OCI-LY7 (cell line): Measurements from ENCODE around the gene FUT7. TPM values are rescaled to one million over a fixed set of nuclear protein-coding genes. Genes with fewer than 3 reads are reported as not detected.

Source experiments
- BruUV-seq: library from RNA; stranded (reverse); fragments of 400-500 nt; replicated peaks from 2 replicates; lab custom pipeline; 2021; lab: Mats Ljungman, UMichigan
- CTCF ChIA-PET: fragments of 300-600 bp; sonication (Branson Sonifier 250); formaldehyde crosslinking; loops from one replicate; lab custom pipeline; 2022; ENCODE audit warnings: antibody characterized with exemption; ENCODE audit not compliant: unreplicated experiment; lab: Charles Lee
- POLR2A ChIA-PET: fragments of 300-600 bp; sonication (Branson Sonifier 250); formaldehyde crosslinking; loops from one replicate; lab custom pipeline; 2022; ENCODE audit warnings: antibody characterized with exemption; lab: Charles Lee
- DNase-seq: peaks from one replicate; pipeline ENCODE4 v3.0.0-alpha.2; 2015; ENCODE audit warnings: low spot score
- H2AFZ ChIP-seq: fragments of 200-600 bp; sonication (generic), shearing (Covaris generic); 2 replicates; pipeline ENCODE4 v1.6.1; 2014; ENCODE audit warnings: mild to moderate bottlenecking, antibody characterized with exemption, low read length, moderate library complexity
- H3K27ac ChIP-seq: fragments of 200-600 bp; sonication (generic); 2 replicates; pipeline ENCODE4 v1.5.1; 2014; ENCODE audit warnings: mixed run types, low read depth, mild to moderate bottlenecking, moderate library complexity, low read length, inconsistent platforms; ENCODE audit not compliant: poor library complexity, severe bottlenecking
- H3K36me3 ChIP-seq: fragments of 200-600 bp; sonication (generic); 2 replicates; pipeline ENCODE4 v1.6.1; 2014; ENCODE audit warnings: mild to moderate bottlenecking, antibody characterized with exemption, low read length, moderate library complexity, mixed read lengths; ENCODE audit not compliant: insufficient read depth
- H3K4me1 ChIP-seq: fragments of 200-600 bp; sonication (generic); 2 replicates; pipeline ENCODE4 v1.5.1; 2014; ENCODE audit warnings: mild to moderate bottlenecking, low read length; ENCODE audit not compliant: insufficient read depth, poor library complexity, severe bottlenecking
- H3K4me2 ChIP-seq: fragments of 200-600 bp; sonication (generic); 2 replicates; pipeline ENCODE4 v1.6.1; 2014; ENCODE audit warnings: mild to moderate bottlenecking, low read length
- H3K4me3 ChIP-seq: fragments of 200-600 bp; sonication (generic); 2 replicates; pipeline ENCODE4 v1.5.1; 2014; ENCODE audit warnings: mild to moderate bottlenecking, low read depth, low read length; ENCODE audit not compliant: poor library complexity, severe bottlenecking
- H3K79me2 ChIP-seq: fragments of 200-600 bp; sonication (generic); 2 replicates; pipeline ENCODE4 v1.6.1; 2016; ENCODE audit warnings: low read depth, mild to moderate bottlenecking, low read length, moderate library complexity, mixed read lengths; ENCODE audit not compliant: insufficient read depth
- H3K9me2 ChIP-seq: fragments of 200-600 bp; sonication (generic); 2 replicates; pipeline ENCODE4 v1.6.1; 2016; ENCODE audit warnings: mild to moderate bottlenecking, low read length, mixed read lengths; ENCODE audit not compliant: insufficient read depth
- H3K9me3 ChIP-seq: fragments of 200-600 bp; sonication (generic); 2 replicates; pipeline ENCODE4 v1.6.1; 2014; ENCODE audit warnings: mild to moderate bottlenecking, mixed run types, low read length, mixed read lengths
- H4K20me1 ChIP-seq: fragments of 200-600 bp; sonication (generic); 2 replicates; pipeline ENCODE4 v1.6.1; 2014; ENCODE audit warnings: mild to moderate bottlenecking, antibody characterized with exemption, low read length, moderate library complexity, mixed read lengths; ENCODE audit not compliant: insufficient read depth
- CTCF ChIP-seq: fragments of 200-600 bp; sonication (generic); conservative IDR thresholded peaks from 2 replicates; pipeline ENCODE4 v1.5.1; 2014; ENCODE audit warnings: mild to moderate bottlenecking, antibody characterized with exemption, low read length, moderate library complexity, mixed read lengths
- EZH2phosphoT487 ChIP-seq: fragments of 200-600 bp; sonication (generic); IDR thresholded peaks from 2 replicates; pipeline ENCODE4 v1.6.1; 2018; ENCODE audit warnings: low read depth, borderline replicate concordance, mild to moderate bottlenecking, mixed run types, antibody characterized with exemption, low read length, moderate library complexity, mixed read lengths
- intact Hi-C: fragments of 100-400 bp; cut with micrococcal nuclease; formaldehyde crosslinking; loops from one replicate; pipeline ENCODE4 v1.10.0; 2022; ENCODE audit not compliant: unreplicated experiment
- total RNA-seq, 2 experiments: library from RNA; depleted of rRNA in 1 of 2; stranded (reverse); fragments of >200 nt in 1 of 2; shearing (Covaris generic) in 1 of 2; gene quantifications; 2 replicates each; pipeline ENCODE4 v1.2.3, GENCODE V29; 2014 to 2022

The FUT7 gene
- total RNA-seq, 2 experiments from 2014 or later = 0.21 TPM; not detected in 1

GRCh38 chr9:137066096-137066861 lies 34.4 kb upstream of the FUT7 start:
- TF ChIP-seq CTCF (no peak), EZH2phosphoT487 (no peak)
- intact Hi-C loops = loop anchor here (2.0 kb wide), 1 partner anchor 19 kb away; the partner anchor contains the start of gene NPDC1
- Histone ChIP-seq H4K20me1 (no peaks in the 10 kb centered on the region), H3K79me2 (peaks cover 14% of the 10 kb centered on the region; the same call in 1 of the 2 replicates), H3K4me3 (no peak overlapping the region), H3K4me2 (no peak overlapping the region), H3K4me1 (peaks cover 21% of the 10 kb centered on the region), H3K27ac (no peak overlapping the region), H3K36me3 (peaks cover 23% of the 10 kb centered on the region; the same call in 1 of the 2 replicates), H3K9me2 (no peaks in the 10 kb centered on the region), H3K9me3 (no peaks in the 10 kb centered on the region), H2AFZ (no peak overlapping the region)
- ChIA-PET CTCF (interaction anchor here (0.9 to 1.0 kb wide), 2 partner anchors 20 to 31 kb away, joined by 3 read pairs; partner anchors contain the start of gene NPDC1), POLR2A (no interaction called here)
- DNase-seq = no peak
- BruUV-seq = no TSS peak

- H2AFZ ChIP-seq = no peak overlapping the region
- no peak overlapping the region for H3K27ac ChIP-seq
- DNase-seq = no peak
- no peaks in the 10 kb centered on the region for H3K9me3 ChIP-seq
- CTCF ChIA-PET = interaction anchor here (0.9 kb wide), 1 partner anchor 19 kb away, joined by 3 read pairs; the partner anchor contains the start of gene NPDC1
- H3K36me3 ChIP-seq = peaks cover 23% of the 10 kb centered on the region; the same call in 1 of the 2 replicates
- no TSS peak for BruUV-seq
- no peak overlapping the region for H3K4me2 ChIP-seq
- no peak overlapping the region for H3K4me3 ChIP-seq
- intact Hi-C loops = no loop called here
- no peaks in the 10 kb centered on the region for H4K20me1 ChIP-seq
- no peak for TF ChIP-seq EZH2phosphoT487
- TF ChIP-seq CTCF = no peak
- H3K4me1 ChIP-seq = peaks cover 14% of the 10 kb centered on the region
- POLR2A ChIA-PET = no interaction called here
- peaks cover 14% of the 10 kb centered on the region; the same call in 1 of the 2 replicates for H3K79me2 ChIP-seq
- H3K9me2 ChIP-seq = no peaks in the 10 kb centered on the region
Observed at GRCh38 chr9:137065336-137065967, 33.6 kb upstream of the FUT7 start.

GRCh38 chr9:137064880-137065164 lies 32.9 kb upstream of the FUT7 start:
- no peak overlapping the region for H2AFZ ChIP-seq
- no peaks in the 10 kb centered on the region for H3K9me2 ChIP-seq
- no TSS peak for BruUV-seq
- no peaks in the 10 kb centered on the region for H3K9me3 ChIP-seq
- intact Hi-C loops = no loop called here
- DNase-seq = no peak
- H3K79me2 ChIP-seq = peaks cover 14% of the 10 kb centered on the region; the same call in 1 of the 2 replicates
- H3K4me2 ChIP-seq = no peak overlapping the region
- H3K27ac ChIP-seq = no peak overlapping the region
- no peaks in the 10 kb centered on the region for H4K20me1 ChIP-seq
- no peak overlapping the region for H3K4me3 ChIP-seq
- peaks cover 14% of the 10 kb centered on the region for H3K4me1 ChIP-seq
- no peak for TF ChIP-seq EZH2phosphoT487
- no peak for TF ChIP-seq CTCF
- H3K36me3 ChIP-seq = peaks cover 23% of the 10 kb centered on the region; the same call in 1 of the 2 replicates
- ChIA-PET CTCF (no interaction called here), POLR2A (no interaction called here)
